HuH-7 (cell line): ENCODE measurements around the gene KIF3A.
A peak's percentile ranks its signal among the peaks of the same experiment; 100 is the strongest.

Experiments used
- DNase-seq: peaks from one replicate; pipeline ENCODE4 v3.0.0; 2011; ENCODE audit warnings: low spot score

The KIF3A gene

DNA sequence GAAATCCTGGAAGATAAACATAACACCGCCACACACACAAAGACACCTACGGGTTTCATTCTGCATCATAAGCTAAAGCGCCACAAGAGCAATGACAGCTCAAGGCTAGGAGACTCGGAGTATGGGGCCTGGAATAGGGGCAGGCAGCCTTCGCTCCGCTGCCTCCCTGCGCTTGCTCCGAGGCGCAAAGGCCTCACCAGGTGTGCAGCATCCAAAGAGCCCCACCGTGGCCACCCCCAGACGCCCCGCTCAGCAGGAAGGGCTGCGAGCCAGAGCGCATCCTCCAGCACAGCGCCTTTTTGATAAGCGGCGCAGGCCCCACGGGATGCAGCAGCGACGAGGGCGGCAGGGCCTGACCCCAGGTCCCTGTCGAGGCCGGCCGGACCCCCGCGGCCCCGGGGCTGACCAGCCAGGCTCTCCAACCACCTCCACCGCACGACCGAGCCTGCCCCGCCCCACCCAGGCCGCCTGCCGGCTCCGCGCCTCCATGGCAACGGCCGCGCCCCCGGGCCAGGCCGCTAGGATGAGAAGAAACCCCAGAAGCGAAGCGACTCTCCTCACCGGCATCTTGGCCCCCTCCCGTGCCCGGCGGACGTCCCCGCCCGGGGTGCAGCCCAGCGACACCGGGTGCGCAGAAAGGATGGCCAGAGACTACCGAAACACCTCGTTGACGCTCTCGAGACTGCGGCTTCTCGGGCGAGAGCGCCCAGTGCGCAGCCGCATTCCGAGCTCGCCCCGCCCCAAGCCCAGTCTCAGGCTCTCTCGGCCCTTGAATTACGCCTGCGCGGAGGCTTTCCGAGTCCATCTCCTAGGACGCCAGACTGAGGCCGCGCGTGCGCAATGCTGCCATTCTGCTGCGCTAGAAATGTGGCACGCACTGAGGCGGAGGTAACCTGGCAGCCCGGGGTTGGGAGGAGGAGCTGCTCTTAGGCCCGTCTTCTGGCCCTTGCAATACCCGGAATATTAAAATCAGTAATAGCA, at the start of gene KIF3A:
Gene KIF3A (minus strand): TSS at position 694 of the 981 bp plus-strand sequence. CDS start 127 bp downstream, at position 567.
- peak; percentile 98 for DNase-seq

- no peak for DNase-seq
These were observed 49.7 kb upstream of the KIF3A start for GRCh38 chr5:132787076-132787475.

GRCh38 chr5:132785864-132786263, 48.5 kb upstream of the KIF3A start:
- DNase-seq: no peak

DNA sequence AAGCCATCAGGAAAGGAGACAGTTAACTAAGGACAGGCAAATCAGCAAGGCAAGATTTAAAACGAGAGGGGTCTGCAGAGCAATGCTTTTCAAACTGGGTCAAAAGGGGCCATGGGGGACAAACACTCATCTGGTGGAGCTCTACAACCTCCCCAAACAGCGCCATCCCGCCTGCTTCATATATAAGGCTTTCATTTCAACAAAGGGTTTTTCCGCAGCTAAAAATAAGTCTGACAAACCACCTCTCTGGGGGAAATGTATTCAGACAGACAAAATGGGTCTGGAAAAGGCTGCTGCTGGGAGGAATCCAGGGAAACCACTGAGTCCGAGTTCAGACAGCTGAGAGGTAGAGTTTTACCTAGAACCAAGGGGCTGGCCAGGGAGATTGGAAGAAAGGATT, 48.0 kb upstream of the KIF3A start:
- no peak for DNase-seq

DNA sequence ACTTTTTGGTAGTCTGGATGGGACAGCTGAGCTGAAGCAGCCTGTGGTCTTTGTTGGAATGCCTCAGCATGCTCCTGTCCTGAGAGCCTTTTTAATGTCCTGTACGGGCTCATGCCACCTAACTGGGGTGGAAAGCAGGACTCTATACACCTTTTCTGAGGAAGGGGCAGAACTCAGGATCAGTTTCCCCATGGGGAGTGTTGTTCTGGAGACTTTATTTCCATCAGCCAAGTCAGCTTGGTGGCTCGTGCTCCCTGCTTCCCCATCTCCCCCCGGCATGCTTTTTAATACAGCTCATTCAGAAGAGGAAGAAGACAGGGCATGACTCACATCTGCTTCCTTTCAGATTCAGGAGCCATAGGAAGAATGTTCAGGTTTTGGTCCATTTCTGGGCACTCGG, 44.8 kb upstream of the KIF3A start:
- no peak for DNase-seq

GRCh38 chr5:132781029-132781428, 43.7 kb upstream of the KIF3A start:
- DNase-seq: no peak

DNA sequence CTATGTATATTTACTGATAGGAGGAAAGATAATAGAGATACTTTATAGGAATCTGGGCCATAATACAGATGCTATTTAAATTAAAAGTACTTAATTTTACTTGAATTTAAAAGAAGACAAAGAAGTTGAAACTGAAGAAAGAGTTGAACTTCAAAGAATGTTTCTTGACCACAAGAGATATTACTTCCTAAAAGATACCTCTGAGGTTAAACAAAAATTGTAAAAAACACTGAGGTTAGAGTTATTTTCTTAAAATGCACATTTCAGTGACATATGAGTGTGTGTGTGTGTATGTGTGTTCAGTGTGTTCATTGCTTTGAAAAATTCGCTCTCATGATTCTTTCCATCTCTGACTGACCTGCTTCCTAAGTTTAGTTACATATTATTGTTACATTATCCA, 43.2 kb upstream of the KIF3A start:
- DNase-seq: no peak

DNA sequence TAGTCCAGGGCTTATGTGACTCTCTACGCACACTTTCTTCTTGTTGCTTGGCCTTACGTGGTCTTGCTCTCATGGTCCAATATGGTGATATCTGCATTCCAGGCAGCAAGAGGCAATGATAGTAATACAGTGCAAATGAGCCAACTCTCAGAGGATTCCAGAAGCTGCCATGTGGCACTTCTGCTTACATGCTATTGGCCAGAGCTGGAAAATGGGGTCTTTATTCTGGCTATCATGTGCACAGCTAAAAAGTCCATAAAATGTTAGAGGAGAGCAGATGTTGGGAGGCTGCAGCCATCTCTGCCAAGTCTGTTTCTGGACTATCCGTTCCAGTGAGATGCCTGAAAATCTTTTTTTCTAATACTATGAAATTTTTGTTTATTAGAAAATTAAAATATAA, 42.6 kb upstream of the KIF3A start:
- no peak for DNase-seq

DNA sequence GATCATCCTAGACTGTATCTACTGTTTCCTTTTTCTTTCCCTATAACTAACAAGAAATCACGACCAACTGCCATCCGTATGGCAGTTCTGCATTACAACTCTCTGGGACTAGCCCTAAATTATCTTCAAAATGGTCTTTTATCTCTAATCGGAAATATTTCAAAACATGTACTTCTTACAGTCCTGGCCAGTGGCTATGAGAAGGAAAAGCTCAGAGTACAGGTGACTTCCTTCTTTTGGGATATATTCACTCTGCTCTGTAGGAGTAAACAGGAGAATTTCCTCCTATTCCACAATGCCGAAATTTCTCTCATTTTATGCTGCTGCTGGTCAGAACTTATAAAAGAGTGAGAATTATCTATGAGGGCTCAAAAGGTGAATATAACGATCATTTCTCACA, 41.5 kb upstream of the KIF3A start:
- DNase-seq: no peak

- no peak for DNase-seq
These were observed 40.8 kb upstream of the KIF3A start for GRCh38 chr5:132778129-132778528.

GRCh38 chr5:132777209-132778069, 40.1 kb upstream of the KIF3A start, which contains the start of gene SEPTIN8:
Gene SEPTIN8 (minus strand): TSS chr5:132777239. CDS start chr5:132777137, 102 bp downstream.
- peak; percentile 43 for DNase-seq

DNA sequence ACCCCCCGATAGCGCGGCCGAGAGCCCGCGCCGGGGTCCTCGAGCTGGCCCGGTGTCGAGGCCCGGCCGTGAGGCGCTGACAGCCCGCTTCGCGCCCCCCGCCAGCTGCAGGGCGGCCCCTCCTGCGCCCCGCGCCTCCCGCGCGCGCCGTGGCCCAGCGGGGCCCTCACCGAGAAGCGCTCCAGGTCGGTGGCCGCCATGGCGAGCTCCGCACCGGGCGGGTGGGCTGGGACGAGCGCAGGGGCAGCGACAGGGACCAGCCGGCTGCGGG, 39.5 kb upstream of the KIF3A start:
- DNase-seq: no peak

DNA sequence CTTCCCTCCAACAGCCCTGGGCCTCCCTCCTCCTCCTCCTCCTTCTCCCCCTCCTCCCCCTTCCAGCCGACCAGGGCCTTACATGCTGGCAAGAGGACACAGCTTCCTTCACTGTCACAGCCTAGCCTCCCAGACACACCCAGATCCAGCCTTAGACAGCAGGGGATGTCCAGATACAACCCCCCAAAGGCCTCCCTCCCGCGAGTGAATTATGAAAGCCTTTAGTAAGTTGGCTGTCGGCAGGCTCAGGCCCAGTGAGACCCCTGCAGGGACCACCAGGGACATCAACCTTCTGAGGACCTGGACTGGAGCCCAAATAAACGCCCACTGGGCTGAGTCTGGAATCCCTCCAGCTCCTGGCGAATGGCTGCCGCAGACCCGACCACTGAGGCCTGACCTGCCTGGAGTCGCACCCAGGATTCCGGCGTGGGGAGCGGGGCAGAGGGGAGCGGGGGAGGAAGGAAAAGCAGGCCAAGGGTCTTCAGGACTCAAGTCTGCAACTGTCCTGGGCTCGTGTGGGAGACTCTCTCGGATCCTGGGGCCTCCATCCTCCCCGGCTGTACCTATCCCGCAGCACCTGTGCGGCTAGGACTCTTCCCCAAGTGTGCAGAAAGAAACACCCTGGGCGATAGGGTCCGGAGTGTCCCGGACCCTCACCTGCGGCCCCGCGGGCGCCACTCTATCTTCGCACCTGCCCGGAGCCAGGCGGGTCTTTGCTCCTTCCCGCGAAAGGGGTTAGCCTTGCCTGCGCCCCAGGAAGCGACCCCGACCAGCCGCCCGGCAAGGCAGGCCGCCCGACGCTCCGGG, 39.0 kb upstream of the KIF3A start:
- DNase-seq: peak; percentile 58

GRCh38 chr5:132775476-132775961, 38.2 kb upstream of the KIF3A start:
- DNase-seq: no peak

DNA sequence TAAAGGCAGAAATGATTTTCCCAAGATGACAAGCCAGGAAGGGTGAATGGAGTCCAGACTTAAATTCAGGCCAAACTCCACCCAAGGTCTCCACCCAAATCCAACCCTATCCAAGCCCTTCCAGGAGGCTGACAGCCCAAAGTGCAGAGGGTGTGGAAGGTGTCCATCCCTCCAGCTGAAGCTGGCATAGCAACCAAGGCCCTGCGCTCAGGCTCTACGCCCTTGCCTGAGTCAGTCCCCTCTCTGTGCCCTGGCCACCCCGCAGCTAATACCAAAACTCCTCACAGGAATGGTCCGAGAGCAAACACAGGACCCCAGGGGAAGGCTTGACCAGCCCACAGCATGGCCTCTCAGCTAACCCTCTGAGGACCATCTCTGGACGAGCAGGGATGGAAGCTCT, 37.5 kb upstream of the KIF3A start:
- no peak for DNase-seq

DNA sequence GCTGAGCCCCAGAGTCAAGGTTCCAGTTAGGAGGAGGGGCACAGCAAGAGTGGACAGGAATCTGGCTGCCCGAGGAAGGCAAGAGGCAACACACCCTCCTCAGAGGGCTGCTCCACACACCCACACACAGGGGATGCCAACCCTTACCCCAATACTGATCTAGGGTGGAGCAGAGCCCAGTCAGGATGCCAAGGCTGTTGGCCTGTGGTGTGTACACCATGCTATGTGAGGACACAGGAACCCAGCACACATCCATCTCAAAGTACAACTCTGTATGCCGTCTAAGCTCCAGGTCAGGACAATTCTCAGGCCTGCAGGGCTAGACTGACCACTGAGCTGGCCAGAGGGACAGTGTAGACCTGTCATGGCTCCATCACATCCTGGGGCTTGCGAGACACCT, 37.1 kb upstream of the KIF3A start:
- no peak for DNase-seq

- DNase-seq: no peak
These were observed 36.4 kb upstream of the KIF3A start for GRCh38 chr5:132773601-132774355.

DNA sequence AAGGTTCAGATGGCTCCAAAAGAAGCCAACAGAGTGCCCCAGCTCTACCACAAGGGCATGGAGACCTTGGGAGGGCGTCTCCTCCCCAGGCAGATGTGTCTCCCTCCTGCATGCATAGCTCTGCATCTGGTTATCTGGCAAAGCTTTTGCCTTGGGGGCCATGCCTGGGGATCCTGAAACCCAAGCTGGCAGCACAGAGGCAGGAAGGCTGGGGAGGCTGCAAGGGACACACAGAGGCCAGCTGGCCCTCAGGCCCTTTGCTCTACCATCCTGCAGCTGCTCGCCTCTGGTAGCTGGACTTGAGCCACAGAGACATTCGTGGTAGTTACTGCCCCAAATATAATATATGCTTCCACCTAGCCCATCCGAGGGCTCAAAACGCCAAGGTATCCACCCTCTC, 35.8 kb upstream of the KIF3A start:
- no peak for DNase-seq

- DNase-seq: no peak
These were observed 35.1 kb upstream of the KIF3A start for GRCh38 chr5:132772291-132773070.

GRCh38 chr5:132771503-132771998, 34.2 kb upstream of the KIF3A start:
- no peak for DNase-seq
